ENCODE measurements around the gene TMEM250. TPM values are rescaled to one million over a fixed set of nuclear protein-coding genes. Genes with fewer than 3 reads are reported as not detected.
"Not testable (repeated sequence)": the region's sequence is repeated elsewhere in the genome, so short reads cannot be mapped to it uniquely, and the experiment has no call there.

The TMEM250 gene
- total RNA-seq, 1 donor from 2014 or later = 33.6 TPM

- Mint-ChIP-seq H3K9me3 (ENCODE audit: unreplicated experiment) (no peaks in the 10 kb centered on the region), H3K27me3 (ENCODE audit: unreplicated experiment) (peaks cover 2% of the 10 kb centered on the region), H3K4me3 (ENCODE audit: unreplicated experiment) (no peak overlapping the region), H3K36me3 (ENCODE audit: low read depth, unreplicated experiment) (no peaks in the 10 kb centered on the region), H3K4me1 (ENCODE audit: unreplicated experiment) (no peaks in the 10 kb centered on the region), H3K27ac (ENCODE audit: unreplicated experiment) (no peak overlapping the region)
- DNase-seq (ENCODE audit: low spot score) = no peak
- TF ChIP-seq CTCF (IDR thresholded peaks at IDR 0.05; ENCODE audit: unreplicated experiment) = no peak
Measured at GRCh38 chr9:136151214-136151804, 32.6 kb upstream of the TMEM250 start.

GRCh38 chr9:136150664-136151213, 32.1 kb upstream of the TMEM250 start:
- not testable (repeated sequence) for H3K36me3 Mint-ChIP-seq (ENCODE audit: low read depth, unreplicated experiment); H3K27me3 Mint-ChIP-seq (ENCODE audit: unreplicated experiment); H3K9me3 Mint-ChIP-seq (ENCODE audit: unreplicated experiment); H3K4me3 Mint-ChIP-seq (ENCODE audit: unreplicated experiment); H3K27ac Mint-ChIP-seq (ENCODE audit: unreplicated experiment); DNase-seq (ENCODE audit: low spot score); H3K4me1 Mint-ChIP-seq (ENCODE audit: unreplicated experiment)

GRCh38 chr9:136149853-136150252, 31.2 kb upstream of the TMEM250 start:
- DNase-seq (ENCODE audit: low spot score) = no peak
- H3K4me3 Mint-ChIP-seq (ENCODE audit: unreplicated experiment) = no peak overlapping the region
- no peaks in the 10 kb centered on the region for H3K36me3 Mint-ChIP-seq (ENCODE audit: low read depth, unreplicated experiment)

DNA sequence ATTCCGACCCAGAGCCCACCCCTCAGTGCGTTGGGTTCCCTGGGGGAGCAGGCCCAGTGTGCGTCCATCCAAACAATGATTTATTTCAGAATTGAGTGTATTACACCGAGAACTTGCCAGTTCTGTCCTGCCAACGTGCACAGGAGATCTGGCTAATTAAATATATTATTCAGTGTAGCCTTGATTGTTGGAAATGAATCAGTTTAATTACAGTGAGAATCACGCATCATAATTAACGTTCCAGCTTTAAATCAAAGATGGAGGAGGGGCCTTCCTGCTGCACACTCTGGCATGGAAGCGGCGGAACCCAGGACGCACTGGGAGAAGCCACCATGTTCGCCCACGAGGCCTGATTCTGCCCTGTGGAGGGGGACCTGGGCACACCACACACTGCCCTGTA, 30.7 kb upstream of the TMEM250 start:
- Mint-ChIP-seq H3K27ac (ENCODE audit: unreplicated experiment) (no peak overlapping the region), H3K27me3 (ENCODE audit: unreplicated experiment) (no peaks in the 10 kb centered on the region), H3K9me3 (ENCODE audit: unreplicated experiment) (no peaks in the 10 kb centered on the region), H3K4me3 (ENCODE audit: unreplicated experiment) (no peak overlapping the region), H3K36me3 (ENCODE audit: low read depth, unreplicated experiment) (no peaks in the 10 kb centered on the region), H3K4me1 (ENCODE audit: unreplicated experiment) (no peaks in the 10 kb centered on the region)
- no peak for TF ChIP-seq CTCF (IDR thresholded peaks at IDR 0.05; ENCODE audit: unreplicated experiment)
- DNase-seq (ENCODE audit: low spot score) = no peak

More at GRCh38 chr9:136149853-136150252, 31.2 kb upstream of the TMEM250 start:
- Mint-ChIP-seq H3K27ac (ENCODE audit: unreplicated experiment) (no peak overlapping the region), H3K9me3 (ENCODE audit: unreplicated experiment) (no peaks in the 10 kb centered on the region), H3K27me3 (ENCODE audit: unreplicated experiment) (no peaks in the 10 kb centered on the region), H3K4me1 (ENCODE audit: unreplicated experiment) (no peaks in the 10 kb centered on the region)
- TF ChIP-seq CTCF (IDR thresholded peaks at IDR 0.05; ENCODE audit: unreplicated experiment) = no peak

- no peaks in the 10 kb centered on the region for H3K4me1 Mint-ChIP-seq (ENCODE audit: unreplicated experiment)
- no peaks in the 10 kb centered on the region for H3K36me3 Mint-ChIP-seq (ENCODE audit: low read depth, unreplicated experiment)
- DNase-seq (ENCODE audit: low spot score) = no peak
- TF ChIP-seq CTCF (IDR thresholded peaks at IDR 0.05; ENCODE audit: unreplicated experiment) = no peak
- H3K27ac Mint-ChIP-seq (ENCODE audit: unreplicated experiment) = no peak overlapping the region
- no peaks in the 10 kb centered on the region for H3K27me3 Mint-ChIP-seq (ENCODE audit: unreplicated experiment)
- no peak overlapping the region for H3K4me3 Mint-ChIP-seq (ENCODE audit: unreplicated experiment)
- no peaks in the 10 kb centered on the region for H3K9me3 Mint-ChIP-seq (ENCODE audit: unreplicated experiment)
Measured at GRCh38 chr9:136148766-136149165, 30.1 kb upstream of the TMEM250 start.
